ENCODE data around the gene CCK.

DNA sequence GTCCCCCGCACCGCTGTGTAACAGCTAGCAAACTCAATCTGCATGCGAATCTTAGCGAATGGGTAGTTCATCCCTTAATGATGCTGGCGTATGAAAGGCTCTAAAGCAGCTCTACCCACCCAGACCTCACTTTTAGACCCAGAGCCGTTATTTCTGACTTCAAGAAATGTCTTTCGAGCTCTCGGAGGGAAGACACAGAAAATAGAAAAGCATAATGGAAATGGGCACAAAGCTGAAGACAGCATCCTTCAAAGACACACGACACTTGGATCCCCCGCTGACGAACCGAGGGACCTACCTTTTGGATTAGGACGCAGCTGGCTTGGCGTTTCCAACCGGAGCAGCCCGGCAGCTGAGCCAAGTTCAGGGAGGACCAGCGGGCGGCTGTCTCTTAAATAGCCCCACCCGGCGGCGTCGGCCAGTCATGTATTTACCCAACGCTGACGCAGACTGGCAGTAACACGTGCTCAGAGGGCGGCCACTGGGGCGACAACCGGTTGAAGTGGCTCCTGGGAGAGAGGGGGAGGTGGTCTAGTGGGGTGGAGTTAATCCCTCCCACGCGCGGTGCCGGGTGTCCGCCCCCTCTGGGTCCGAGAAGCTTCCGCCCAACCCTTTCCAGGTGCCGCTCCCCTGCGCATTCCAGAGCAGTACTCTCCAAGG lies 1.5 kb downstream of the CCK start:
- peak in 1 of 4 donors; percentile 46 for TF ChIP-seq POLR2AphosphoS5 (IDR thresholded peaks at IDR 0.05)
- TF ChIP-seq, protein P1, sequence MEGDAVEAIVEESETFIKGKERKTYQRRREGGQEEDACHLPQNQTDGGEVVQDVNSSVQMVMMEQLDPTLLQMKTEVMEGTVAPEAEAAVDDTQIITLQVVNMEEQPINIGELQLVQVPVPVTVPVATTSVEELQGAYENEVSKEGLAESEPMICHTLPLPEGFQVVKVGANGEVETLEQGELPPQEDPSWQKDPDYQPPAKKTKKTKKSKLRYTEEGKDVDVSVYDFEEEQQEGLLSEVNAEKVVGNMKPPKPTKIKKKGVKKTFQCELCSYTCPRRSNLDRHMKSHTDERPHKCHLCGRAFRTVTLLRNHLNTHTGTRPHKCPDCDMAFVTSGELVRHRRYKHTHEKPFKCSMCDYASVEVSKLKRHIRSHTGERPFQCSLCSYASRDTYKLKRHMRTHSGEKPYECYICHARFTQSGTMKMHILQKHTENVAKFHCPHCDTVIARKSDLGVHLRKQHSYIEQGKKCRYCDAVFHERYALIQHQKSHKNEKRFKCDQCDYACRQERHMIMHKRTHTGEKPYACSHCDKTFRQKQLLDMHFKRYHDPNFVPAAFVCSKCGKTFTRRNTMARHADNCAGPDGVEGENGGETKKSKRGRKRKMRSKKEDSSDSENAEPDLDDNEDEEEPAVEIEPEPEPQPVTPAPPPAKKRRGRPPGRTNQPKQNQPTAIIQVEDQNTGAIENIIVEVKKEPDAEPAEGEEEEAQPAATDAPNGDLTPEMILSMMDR (IDR thresholded peaks at IDR 0.05) = no peak
- no peak for TF ChIP-seq POLR2A (IDR thresholded peaks at IDR 0.05)
- TF ChIP-seq EP300 (IDR thresholded peaks at IDR 0.05) = no peak

All from sigmoid colon (tissue), 4 donors.